Stimulated activated naive B cell treated with anti-CD40 and anti-IgM and Interleukin-4, amounts not matched to agents 10 μg/mL and 1 μg/mL and 100 μg/mL, for 72 hours (primary cell): ENCODE results near the gene SEMA3B.
"Not testable (repeated sequence)": the region's sequence is repeated elsewhere in the genome, so short reads cannot be mapped to it uniquely, and the experiment has no call there.

Experiments used
- ATAC-seq, 2 donors: fragments of 150-1000 bp; cut with Tn5 transposase; replicated peaks; 2 replicates each; pipeline ENCODE4 v1.10.0; 2021; ENCODE audit warnings: moderate library complexity in 1 of 2
- DNase-seq: peaks from one replicate; pipeline ENCODE4 v3.0.0; 2021
- H3K27ac Mint-ChIP-seq: one replicate; pipeline ENCODE4 v1.8.0; 2022; ENCODE audit warnings: mild to moderate bottlenecking, mixed read lengths
- H3K27me3 Mint-ChIP-seq, 2 donors: one replicate each; pipeline ENCODE4 v1.8.0; 2022; ENCODE audit warnings: mixed read lengths in 2 of 2
- H3K36me3 Mint-ChIP-seq, 2 donors: one replicate each; pipeline ENCODE4 v1.8.0; 2022; ENCODE audit warnings: mixed read lengths in 2 of 2, mild to moderate bottlenecking in 1 of 2
- H3K4me1 Mint-ChIP-seq, 2 donors: one replicate each; pipeline ENCODE4 v1.8.0; 2022; ENCODE audit warnings: mixed read lengths in 2 of 2, mild to moderate bottlenecking in 1 of 2
- H3K4me3 Mint-ChIP-seq, 2 donors: one replicate each; pipeline ENCODE4 v1.8.0; 2022; ENCODE audit warnings: mild to moderate bottlenecking in 2 of 2, mixed read lengths in 2 of 2, moderate library complexity in 1 of 2
- H3K9me3 Mint-ChIP-seq, 2 donors: one replicate each; pipeline ENCODE4 v1.8.0; 2022; ENCODE audit warnings: mixed read lengths in 2 of 2, mild to moderate bottlenecking in 1 of 2

Gene SEMA3B

GRCh38 chr3:50268703-50269451 is at the start of gene SEMA3B:
SEMA3B (plus strand) TSS chr3:50269147; CDS start chr3:50269241, 94 bp downstream.
- Mint-ChIP-seq H3K27me3 (peaks cover 29 to 64% of the 10 kb centered on the region in 2 donors), H3K9me3 (no peaks in the 10 kb centered on the region), H3K4me3 (no peak within 1 kb of the TSS), H3K4me1 (peaks cover 6 to 9% of the 10 kb centered on the region in 2 donors), H3K36me3 (no peaks in the 10 kb centered on the region), H3K27ac (no peak within 1 kb of the TSS)
- no peak for DNase-seq
- no peak for ATAC-seq

DNA sequence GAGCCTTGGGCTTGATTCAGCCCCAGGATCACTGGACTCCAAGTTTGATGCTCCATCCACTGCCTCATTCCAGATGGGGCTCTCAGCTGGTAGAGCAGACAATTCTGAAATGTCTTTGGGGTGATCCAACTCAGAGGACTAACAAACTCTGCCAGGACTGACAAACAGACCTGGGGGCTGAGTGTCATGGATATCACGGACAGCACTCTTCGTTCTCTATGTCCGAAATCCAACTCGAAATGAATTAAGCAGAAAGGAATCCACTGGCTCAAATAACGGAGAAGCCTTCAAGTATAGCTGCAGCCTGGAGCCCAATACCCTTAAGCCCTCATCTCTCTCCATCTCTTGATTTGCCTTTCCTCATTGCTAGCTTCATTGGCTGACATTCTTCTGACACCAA is 49.7 kb upstream of the SEMA3B start:
- no peak for ATAC-seq
- no peaks in the 10 kb centered on the region for H3K9me3 Mint-ChIP-seq
- peaks cover 12% of the 10 kb centered on the region in 2 donors for H3K27me3 Mint-ChIP-seq
- no peak overlapping the region for H3K27ac Mint-ChIP-seq
- no peak overlapping the region for H3K4me3 Mint-ChIP-seq
- DNase-seq = no peak
- H3K36me3 Mint-ChIP-seq = no peaks in the 10 kb centered on the region
- no peaks in the 10 kb centered on the region for H3K4me1 Mint-ChIP-seq

- DNase-seq = no peak
- H3K4me1 Mint-ChIP-seq = no peaks in the 10 kb centered on the region
- no peak for ATAC-seq
- no peak overlapping the region for H3K4me3 Mint-ChIP-seq
- H3K36me3 Mint-ChIP-seq = no peaks in the 10 kb centered on the region
- no peak overlapping the region for H3K27ac Mint-ChIP-seq
- H3K27me3 Mint-ChIP-seq = peaks cover 11 to 12% of the 10 kb centered on the region in 2 donors
- H3K9me3 Mint-ChIP-seq = no peaks in the 10 kb centered on the region
Observed at GRCh38 chr3:50220109-50220508, 48.8 kb upstream of the SEMA3B start.

- no peaks in the 10 kb centered on the region for H3K36me3 Mint-ChIP-seq
- peaks cover 8 to 12% of the 10 kb centered on the region in 2 donors for H3K27me3 Mint-ChIP-seq
- no peaks in the 10 kb centered on the region for H3K9me3 Mint-ChIP-seq
- DNase-seq = no peak
- peaks cover 0 to 8% of the 10 kb centered on the region in 2 donors for H3K4me1 Mint-ChIP-seq
- ATAC-seq = no peak
- no peak overlapping the region for H3K4me3 Mint-ChIP-seq
- no peak overlapping the region for H3K27ac Mint-ChIP-seq
Observed at GRCh38 chr3:50221051-50221410, 47.9 kb upstream of the SEMA3B start.

- Mint-ChIP-seq H3K4me3 (no peak overlapping the region), H3K9me3 (no peaks in the 10 kb centered on the region), H3K36me3 (no peaks in the 10 kb centered on the region), H3K27ac (no peak overlapping the region), H3K27me3 (peaks cover 8 to 12% of the 10 kb centered on the region in 2 donors), H3K4me1 (peaks cover 3 to 13% of the 10 kb centered on the region in 2 donors)
- DNase-seq (no peak), ATAC-seq (no peak)
Observed at GRCh38 chr3:50221411-50222168, 47.4 kb upstream of the SEMA3B start.

GRCh38 chr3:50222169-50222528 is 46.8 kb upstream of the SEMA3B start:
- no peak for ATAC-seq
- H3K4me1 Mint-ChIP-seq = peaks cover 6 to 18% of the 10 kb centered on the region in 2 donors

GRCh38 chr3:50224639-50225038 is 44.3 kb upstream of the SEMA3B start:
- Mint-ChIP-seq H3K27ac (no peak overlapping the region), H3K9me3 (no peaks in the 10 kb centered on the region), H3K27me3 (peaks cover 4 to 5% of the 10 kb centered on the region in 2 donors), H3K4me3 (no peak overlapping the region), H3K4me1 (peaks cover 19 to 37% of the 10 kb centered on the region in 2 donors), H3K36me3 (no peaks in the 10 kb centered on the region)
- DNase-seq = no peak
- no peak for ATAC-seq

More at GRCh38 chr3:50222169-50222528, 46.8 kb upstream of the SEMA3B start:
- no peak overlapping the region for H3K27ac Mint-ChIP-seq
- peaks cover 8 to 12% of the 10 kb centered on the region in 2 donors for H3K27me3 Mint-ChIP-seq
- H3K4me3 Mint-ChIP-seq = no peak overlapping the region
- H3K9me3 Mint-ChIP-seq = no peaks in the 10 kb centered on the region
- H3K36me3 Mint-ChIP-seq = no peaks in the 10 kb centered on the region
- DNase-seq = no peak

- peaks cover 4 to 5% of the 10 kb centered on the region in 2 donors for H3K27me3 Mint-ChIP-seq
- ATAC-seq (peak; percentile 38), DNase-seq (peak; percentile 52)
- H3K9me3 Mint-ChIP-seq = no peaks in the 10 kb centered on the region
- H3K27ac Mint-ChIP-seq = peak overlapping the region; percentile 93
- H3K4me3 Mint-ChIP-seq = peak overlapping the region; percentile 87 to 92
- no peaks in the 10 kb centered on the region for H3K36me3 Mint-ChIP-seq
- peaks cover 30 to 55% of the 10 kb centered on the region in 2 donors for H3K4me1 Mint-ChIP-seq
Observed at GRCh38 chr3:50226888-50227389, 42.0 kb upstream of the SEMA3B start.

DNA sequence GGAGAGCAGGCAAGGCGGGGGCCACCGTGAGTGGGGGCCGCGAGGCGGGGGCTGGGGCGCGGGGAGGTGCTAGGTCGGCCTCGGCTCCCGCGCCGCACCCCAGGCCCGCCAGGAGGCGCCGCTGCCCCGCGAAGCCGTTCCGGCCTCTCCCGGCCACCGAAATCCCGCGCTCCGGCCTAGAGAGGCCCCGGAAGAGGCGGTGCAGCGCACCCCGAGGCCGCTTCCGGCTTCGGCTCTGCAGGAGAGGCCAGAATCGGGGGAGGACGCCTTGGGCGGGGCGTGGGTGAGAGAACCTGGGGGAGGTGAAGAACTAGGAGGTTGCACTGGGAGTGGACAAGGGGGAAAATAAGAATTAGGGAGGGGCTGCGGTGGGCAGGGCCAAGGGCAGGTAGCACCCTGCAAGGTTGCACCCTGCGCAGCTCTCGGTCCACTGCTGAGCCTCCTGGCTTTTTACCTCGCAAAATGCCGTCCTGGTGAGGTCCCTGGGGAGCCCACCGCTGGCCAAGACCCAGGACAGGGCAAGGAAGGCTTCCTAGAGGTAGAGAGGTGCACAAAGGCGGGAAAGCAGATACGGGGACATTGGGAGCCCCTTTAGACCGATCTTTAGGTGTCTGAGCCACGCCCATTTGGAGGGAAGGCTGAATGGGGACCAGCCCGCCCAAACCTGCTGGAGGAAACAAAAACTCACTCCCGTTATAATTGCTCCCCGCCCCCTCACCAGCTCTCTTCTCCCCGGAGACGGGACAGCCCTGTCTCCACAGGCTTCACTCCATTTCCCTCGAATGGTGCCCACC is 41.4 kb upstream of the SEMA3B start:
- peak overlapping the region; percentile 93 for H3K27ac Mint-ChIP-seq
- DNase-seq (peak; percentile 88), ATAC-seq (peak; percentile 85 to 86)
- peaks cover 4 to 5% of the 10 kb centered on the region in 2 donors for H3K27me3 Mint-ChIP-seq
- no peaks in the 10 kb centered on the region for H3K9me3 Mint-ChIP-seq
- H3K36me3 Mint-ChIP-seq = no peaks in the 10 kb centered on the region
- peaks cover 32 to 55% of the 10 kb centered on the region in 2 donors for H3K4me1 Mint-ChIP-seq
- H3K4me3 Mint-ChIP-seq = peak overlapping the region; percentile 87 to 92

- Mint-ChIP-seq H3K4me1 (peaks cover 36 to 55% of the 10 kb centered on the region in 2 donors), H3K27ac (peak overlapping the region; percentile 68), H3K4me3 (peak overlapping the region; percentile 87 to 92)
- H3K36me3 Mint-ChIP-seq, DNase-seq, H3K27me3 Mint-ChIP-seq, H3K9me3 Mint-ChIP-seq, ATAC-seq: not testable (repeated sequence)
Observed at GRCh38 chr3:50228184-50228763, 40.7 kb upstream of the SEMA3B start.

- no peak overlapping the region for H3K27ac Mint-ChIP-seq
- H3K9me3 Mint-ChIP-seq = no peaks in the 10 kb centered on the region
- H3K27me3 Mint-ChIP-seq = peaks cover 0 to 5% of the 10 kb centered on the region in 2 donors
- H3K4me1 Mint-ChIP-seq = peaks cover 39 to 55% of the 10 kb centered on the region in 2 donors
- no peaks in the 10 kb centered on the region for H3K36me3 Mint-ChIP-seq
- no peak overlapping the region for H3K4me3 Mint-ChIP-seq
- ATAC-seq (no peak), DNase-seq (no peak)
Observed at GRCh38 chr3:50229490-50229889, 39.5 kb upstream of the SEMA3B start.

GRCh38 chr3:50230104-50230793 is 38.7 kb upstream of the SEMA3B start:
- DNase-seq (no peak), ATAC-seq (no peak)
- H3K4me3 Mint-ChIP-seq = no peak overlapping the region
- H3K27me3 Mint-ChIP-seq = peaks cover 0 to 3% of the 10 kb centered on the region in 2 donors
- peak overlapping the region; percentile 73 for H3K27ac Mint-ChIP-seq
- no peaks in the 10 kb centered on the region for H3K36me3 Mint-ChIP-seq
- H3K9me3 Mint-ChIP-seq = no peaks in the 10 kb centered on the region
- H3K4me1 Mint-ChIP-seq = peaks cover 39 to 55% of the 10 kb centered on the region in 2 donors

GRCh38 chr3:50230794-50231125 is 38.2 kb upstream of the SEMA3B start:
- ATAC-seq (no peak), DNase-seq (no peak)
- Mint-ChIP-seq H3K36me3 (no peaks in the 10 kb centered on the region), H3K27me3 (no peaks in the 10 kb centered on the region), H3K4me1 (peaks cover 41 to 49% of the 10 kb centered on the region in 2 donors), H3K4me3 (no peak overlapping the region), H3K27ac (peak overlapping the region; percentile 73), H3K9me3 (no peaks in the 10 kb centered on the region)
